Activated CD8-positive, alpha-beta T cell treated with anti-CD3 and anti-CD28 coated beads for 36 hours (primary cell): ENCODE results near the gene STAT2. TPM values are rescaled to one million over a fixed set of nuclear protein-coding genes. Genes with fewer than 3 reads are reported as not detected.
"Not testable (repeated sequence)": the region's sequence is repeated elsewhere in the genome, so short reads cannot be mapped to it uniquely, and the experiment has no call there.

Experiments used
- ATAC-seq: fragments of 200-7000 bp; cut with Tn5 transposase; one replicate; pipeline ENCODE4 v1.10.0; 2021; ENCODE audit warnings: mild to moderate bottlenecking, moderate library complexity
- CTCF ChIA-PET: fragments of 350-600 bp; sonication (Branson Sonifier 250); formaldehyde crosslinking; loops from one replicate; lab custom pipeline; 2021; ENCODE audit warnings: antibody characterized with exemption; lab: Charles Lee
- POLR2A ChIA-PET: fragments of 350-600 bp; sonication (Branson Sonifier 250); formaldehyde crosslinking; loops from one replicate; lab custom pipeline; 2021; ENCODE audit warnings: antibody characterized with exemption; lab: Charles Lee
- DNase-seq: peaks from one replicate; pipeline ENCODE4 v3.0.0-alpha.2; 2020
- H3K27ac Mint-ChIP-seq: one replicate; pipeline ENCODE4 v1.8.0; 2021; ENCODE audit warnings: mild to moderate bottlenecking, mixed read lengths
- H3K27me3 Mint-ChIP-seq: one replicate; pipeline ENCODE4 v1.8.0; 2021; ENCODE audit warnings: mixed read lengths
- H3K36me3 Mint-ChIP-seq: one replicate; pipeline ENCODE4 v1.8.0; 2021; ENCODE audit warnings: low read depth, mixed read lengths
- H3K4me1 Mint-ChIP-seq: one replicate; pipeline ENCODE4 v1.8.0; 2021; ENCODE audit warnings: low read depth, mixed read lengths
- H3K4me3 Mint-ChIP-seq: one replicate; pipeline ENCODE4 v1.8.0; 2021; ENCODE audit warnings: mild to moderate bottlenecking, moderate library complexity, mixed read lengths
- H3K9me3 Mint-ChIP-seq: one replicate; pipeline ENCODE4 v1.8.0; 2021; ENCODE audit warnings: mixed read lengths
- CTCF ChIP-seq: fragments of 200-600 bp; IDR thresholded peaks from one replicate; pipeline ENCODE4 v1.8.0; 2022; ENCODE audit warnings: antibody characterized with exemption, mild to moderate bottlenecking
- intact Hi-C: fragments of 100-400 bp; cut with micrococcal nuclease; formaldehyde crosslinking; loops from one replicate; pipeline ENCODE4 v1.10.0; 2022
- total RNA-seq, 2 experiments: library from RNA; stranded (reverse); gene quantifications; one replicate each; pipeline ENCODE4 v1.2.3, GENCODE V29; 2021

The STAT2 gene
- total RNA-seq: 10 to 100 TPM; 64.4 to 69.7 TPM

GRCh38 chr12:56359851-56360767 is at the start of gene STAT2:
STAT2 (minus strand) TSS chr12:56360107; CDS start chr12:56356571, 3,536 bp downstream.
- Mint-ChIP-seq H3K36me3 (peaks cover 5% of the 10 kb centered on the region), H3K27ac (peak within 1 kb of the TSS; percentile 95), H3K27me3 (no peaks in the 10 kb centered on the region), H3K4me1 (peaks cover 20% of the 10 kb centered on the region), H3K9me3 (no peaks in the 10 kb centered on the region), H3K4me3 (peak within 1 kb of the TSS; percentile 81)
- intact Hi-C loops: loop anchor here (2.0 kb wide), 1 partner anchor 21 kb away; the partner anchor contains the start of gene IL23A
- CTCF ChIA-PET: interaction anchor here (0.6 to 3.6 kb wide), 20 partner anchors 8 to 234 kb away, joined by 3 to 17 read pairs (median 4); partner anchors contain the start of genes COQ10A, IL23A, MYL6B and PAN2
- POLR2A ChIA-PET: interaction anchor here (0.5 to 6.7 kb wide), 22 partner anchors 11 to 275 kb away, joined by 3 to 63 read pairs (median 4); partner anchors contain the start of genes CNPY2, COQ10A, IL23A and PAN2
- DNase-seq (peak; percentile 99), ATAC-seq (peak; percentile 97)
- TF ChIP-seq CTCF: no peak

GRCh38 chr12:56408799-56409417 is 49.0 kb upstream of the STAT2 start:
- Mint-ChIP-seq H3K36me3 (no peaks in the 10 kb centered on the region), H3K4me1 (no peaks in the 10 kb centered on the region), H3K27ac (no peak overlapping the region), H3K9me3 (no peaks in the 10 kb centered on the region), H3K27me3 (no peaks in the 10 kb centered on the region), H3K4me3 (no peak overlapping the region)
- intact Hi-C loops: no loop called here
- no peak for ATAC-seq
- no peak for DNase-seq
- CTCF ChIA-PET: no interaction called here
- POLR2A ChIA-PET: interaction anchor here (1.0 kb wide), 1 partner anchor 12 kb away, joined by 3 read pairs; no protein-coding TSS in a partner anchor
- TF ChIP-seq CTCF: no peak

GRCh38 chr12:56404227-56404626 is 44.3 kb upstream of the STAT2 start:
- POLR2A ChIA-PET: not testable (repeated sequence)

GRCh38 chr12:56401612-56402011 is 41.7 kb upstream of the STAT2 start:
- H3K4me1 Mint-ChIP-seq, intact Hi-C loops, ATAC-seq, CTCF ChIA-PET, POLR2A ChIA-PET, H3K36me3 Mint-ChIP-seq, H3K27ac Mint-ChIP-seq, DNase-seq, H3K4me3 Mint-ChIP-seq, H3K27me3 Mint-ChIP-seq: not testable (repeated sequence)
- peaks cover 16% of the 10 kb centered on the region for H3K9me3 Mint-ChIP-seq

More at GRCh38 chr12:56404227-56404626, 44.3 kb upstream of the STAT2 start:
- DNase-seq, H3K27me3 Mint-ChIP-seq, H3K36me3 Mint-ChIP-seq, H3K4me3 Mint-ChIP-seq, H3K9me3 Mint-ChIP-seq, H3K4me1 Mint-ChIP-seq, H3K27ac Mint-ChIP-seq, CTCF ChIA-PET, intact Hi-C loops, ATAC-seq: not testable (repeated sequence)

GRCh38 chr12:56401125-56401524 is 41.2 kb upstream of the STAT2 start:
- H3K27ac Mint-ChIP-seq, intact Hi-C loops, H3K27me3 Mint-ChIP-seq, ATAC-seq, H3K4me3 Mint-ChIP-seq, CTCF ChIA-PET, POLR2A ChIA-PET, H3K36me3 Mint-ChIP-seq, H3K4me1 Mint-ChIP-seq, DNase-seq: not testable (repeated sequence)
- peaks cover 16% of the 10 kb centered on the region for H3K9me3 Mint-ChIP-seq

GRCh38 chr12:56399466-56399865 is 39.6 kb upstream of the STAT2 start:
- peaks cover 16% of the 10 kb centered on the region for H3K9me3 Mint-ChIP-seq
- POLR2A ChIA-PET, H3K4me1 Mint-ChIP-seq, DNase-seq, intact Hi-C loops, H3K27me3 Mint-ChIP-seq, CTCF ChIA-PET, H3K27ac Mint-ChIP-seq, H3K4me3 Mint-ChIP-seq, ATAC-seq, H3K36me3 Mint-ChIP-seq: not testable (repeated sequence)
